Mesothelial cell of epicardium (in vitro differentiated cells): ENCODE results near the gene APH1B. TPM values are rescaled to one million over a fixed set of nuclear protein-coding genes. Genes with fewer than 3 reads are reported as not detected.

Experiments used
- DNase-seq, 2 experiments: peaks; one replicate each; pipeline ENCODE4 v3.0.0; 2021; ENCODE audit warnings: low spot score in 2 of 2; ENCODE audit not compliant: unreplicated experiment in 2 of 2
- H3K27ac Mint-ChIP-seq: 2 replicates; pipeline ENCODE4 v1.8.0; 2021; ENCODE audit warnings: mixed read lengths
- H3K27me3 Mint-ChIP-seq: 2 replicates; pipeline ENCODE4 v1.8.0; 2021; ENCODE audit warnings: low read depth, mixed read lengths
- H3K36me3 Mint-ChIP-seq: 2 replicates; pipeline ENCODE4 v1.8.0; 2021; ENCODE audit warnings: mixed read lengths
- H3K4me1 Mint-ChIP-seq: 2 replicates; pipeline ENCODE4 v1.8.0; 2021; ENCODE audit warnings: mixed read lengths
- H3K4me3 Mint-ChIP-seq: 2 replicates; pipeline ENCODE4 v1.8.0; 2021; ENCODE audit warnings: mild to moderate bottlenecking, moderate library complexity, mixed read lengths
- H3K9me3 Mint-ChIP-seq: 2 replicates; pipeline ENCODE4 v1.8.0; 2021; ENCODE audit warnings: mixed read lengths
- CTCF ChIP-seq: fragments of 200-600 bp; sonication (generic); IDR thresholded peaks from one replicate; pipeline ENCODE4 v1.5.0; 2021; ENCODE audit warnings: antibody characterized with exemption; ENCODE audit not compliant: unreplicated experiment
- total RNA-seq: library from RNA; stranded (reverse); gene quantifications from 3 replicates; pipeline ENCODE4 v1.2.1, GENCODE V29; 2021

The APH1B gene
- total RNA-seq, 1 donor from 2014 or later = 21.9 TPM

- Mint-ChIP-seq H3K27me3 (no peaks in the 10 kb centered on the region), H3K36me3 (peaks cover 31% of the 10 kb centered on the region), H3K4me3 (no peak overlapping the region), H3K4me1 (peaks cover 5% of the 10 kb centered on the region), H3K9me3 (no peaks in the 10 kb centered on the region), H3K27ac (no peak overlapping the region)
- TF ChIP-seq CTCF = no peak
- no peak for DNase-seq
Measured at GRCh38 chr15:63296195-63296594, 18.8 kb downstream of the APH1B start.

GRCh38 chr15:63299943-63300575 lies 22.7 kb downstream of the APH1B start:
- H3K4me3 Mint-ChIP-seq = no peak overlapping the region
- H3K27me3 Mint-ChIP-seq = no peaks in the 10 kb centered on the region
- peaks cover 40% of the 10 kb centered on the region for H3K36me3 Mint-ChIP-seq
- no peak for DNase-seq
- no peaks in the 10 kb centered on the region for H3K4me1 Mint-ChIP-seq
- H3K9me3 Mint-ChIP-seq = no peaks in the 10 kb centered on the region
- no peak overlapping the region for H3K27ac Mint-ChIP-seq
- no peak for TF ChIP-seq CTCF

- no peaks in the 10 kb centered on the region for H3K9me3 Mint-ChIP-seq
- no peaks in the 10 kb centered on the region for H3K4me1 Mint-ChIP-seq
- no peak overlapping the region for H3K4me3 Mint-ChIP-seq
- DNase-seq = no peak
- no peaks in the 10 kb centered on the region for H3K27me3 Mint-ChIP-seq
- H3K27ac Mint-ChIP-seq = no peak overlapping the region
- peaks cover 40% of the 10 kb centered on the region for H3K36me3 Mint-ChIP-seq
- TF ChIP-seq CTCF = no peak
Measured at GRCh38 chr15:63301088-63301487, 23.7 kb downstream of the APH1B start.

- H3K4me3 Mint-ChIP-seq = no peak overlapping the region
Measured at GRCh38 chr15:63305260-63305659, 27.9 kb downstream of the APH1B start.

GRCh38 chr15:63306492-63307073 lies 29.2 kb downstream of the APH1B start:
- no peak overlapping the region for H3K27ac Mint-ChIP-seq
- no peak overlapping the region for H3K4me3 Mint-ChIP-seq
- H3K36me3 Mint-ChIP-seq = peaks cover 24% of the 10 kb centered on the region
- H3K9me3 Mint-ChIP-seq = peaks cover 5% of the 10 kb centered on the region
- DNase-seq = no peak
- peaks cover 2% of the 10 kb centered on the region for H3K27me3 Mint-ChIP-seq
- peaks cover 19% of the 10 kb centered on the region for H3K4me1 Mint-ChIP-seq
- no peak for TF ChIP-seq CTCF

More at GRCh38 chr15:63305260-63305659, 27.9 kb downstream of the APH1B start:
- no peaks in the 10 kb centered on the region for H3K27me3 Mint-ChIP-seq
- H3K4me1 Mint-ChIP-seq = peaks cover 19% of the 10 kb centered on the region
- no peak for DNase-seq
- H3K36me3 Mint-ChIP-seq = peaks cover 22% of the 10 kb centered on the region
- no peak overlapping the region for H3K27ac Mint-ChIP-seq
- H3K9me3 Mint-ChIP-seq = peaks cover under 1% of the 10 kb centered on the region
- no peak for TF ChIP-seq CTCF
